Esophagus squamous epithelium (tissue), 4 donors: ENCODE results near the gene FHIT.
"Not testable (repeated sequence)": the region's sequence is repeated elsewhere in the genome, so short reads cannot be mapped to it uniquely, and the experiment has no call there.

Experiments used
- POLR2A ChIP-seq, 4 donors: fragments of 450-650 bp; IDR thresholded peaks; one replicate each; pipeline ENCODE4 v1.6.1; 2017; ENCODE audit warnings: antibody characterized with exemption in 4 of 4, mild to moderate bottlenecking in 4 of 4, moderate library complexity in 3 of 4
- TF ChIP-seq, protein P1 (sequence below), 6 experiments: fragments of 450-650 bp in 4 of 6; fragments of 200-600 bp in 2 of 6; sonication (generic) in 2 of 6; IDR thresholded peaks; one replicate each; pipeline ENCODE4 v1.5.1; 2016 to 2019; ENCODE audit warnings: antibody characterized with exemption in 6 of 6, mild to moderate bottlenecking in 4 of 6, moderate library complexity in 4 of 6

- TF ChIP-seq, protein P1, sequence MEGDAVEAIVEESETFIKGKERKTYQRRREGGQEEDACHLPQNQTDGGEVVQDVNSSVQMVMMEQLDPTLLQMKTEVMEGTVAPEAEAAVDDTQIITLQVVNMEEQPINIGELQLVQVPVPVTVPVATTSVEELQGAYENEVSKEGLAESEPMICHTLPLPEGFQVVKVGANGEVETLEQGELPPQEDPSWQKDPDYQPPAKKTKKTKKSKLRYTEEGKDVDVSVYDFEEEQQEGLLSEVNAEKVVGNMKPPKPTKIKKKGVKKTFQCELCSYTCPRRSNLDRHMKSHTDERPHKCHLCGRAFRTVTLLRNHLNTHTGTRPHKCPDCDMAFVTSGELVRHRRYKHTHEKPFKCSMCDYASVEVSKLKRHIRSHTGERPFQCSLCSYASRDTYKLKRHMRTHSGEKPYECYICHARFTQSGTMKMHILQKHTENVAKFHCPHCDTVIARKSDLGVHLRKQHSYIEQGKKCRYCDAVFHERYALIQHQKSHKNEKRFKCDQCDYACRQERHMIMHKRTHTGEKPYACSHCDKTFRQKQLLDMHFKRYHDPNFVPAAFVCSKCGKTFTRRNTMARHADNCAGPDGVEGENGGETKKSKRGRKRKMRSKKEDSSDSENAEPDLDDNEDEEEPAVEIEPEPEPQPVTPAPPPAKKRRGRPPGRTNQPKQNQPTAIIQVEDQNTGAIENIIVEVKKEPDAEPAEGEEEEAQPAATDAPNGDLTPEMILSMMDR (IDR thresholded peaks at IDR 0.05): not testable (repeated sequence)
- not testable (repeated sequence) for TF ChIP-seq POLR2A (IDR thresholded peaks at IDR 0.05)
These were observed 578.9 kb downstream of the FHIT start for GRCh38 chr3:60672337-60672736.
